Ishikawa (cell line): ENCODE results near the gene FRAT1.

Source experiments
- CEBPB ChIP-seq: IDR thresholded peaks from 2 replicates; pipeline ENCODE4 v1.6.1; 2012
- EGR1 ChIP-seq: IDR thresholded peaks from 2 replicates; pipeline ENCODE4 v1.6.1; 2012
- EP300 ChIP-seq: IDR thresholded peaks from 2 replicates; pipeline ENCODE4 v1.6.1; 2012; ENCODE audit warnings: borderline replicate concordance
- TAF1 ChIP-seq: IDR thresholded peaks from 2 replicates; pipeline ENCODE4 v1.6.1; 2012; ENCODE audit warnings: low read depth, mild to moderate bottlenecking
- TEAD4 ChIP-seq: IDR thresholded peaks from 2 replicates; pipeline ENCODE4 v1.6.1; 2012
- YY1 ChIP-seq: IDR thresholded peaks from 2 replicates; pipeline ENCODE4 v1.6.1; 2012; ENCODE audit warnings: low read depth
- ZBTB7A ChIP-seq: IDR thresholded peaks from 2 replicates; pipeline ENCODE4 v1.6.1; 2012; ENCODE audit warnings: low read depth
- TF ChIP-seq, protein P1 (sequence below): IDR thresholded peaks from 2 replicates; pipeline ENCODE4 v1.6.1; 2012; ENCODE audit warnings: low read depth, mild to moderate bottlenecking
- TF ChIP-seq, protein P2 (sequence below): IDR thresholded peaks from 2 replicates; pipeline ENCODE4 v1.6.1; 2012

- TF ChIP-seq EGR1 = no peak
- TF ChIP-seq CEBPB = no peak
- TF ChIP-seq, protein P1, sequence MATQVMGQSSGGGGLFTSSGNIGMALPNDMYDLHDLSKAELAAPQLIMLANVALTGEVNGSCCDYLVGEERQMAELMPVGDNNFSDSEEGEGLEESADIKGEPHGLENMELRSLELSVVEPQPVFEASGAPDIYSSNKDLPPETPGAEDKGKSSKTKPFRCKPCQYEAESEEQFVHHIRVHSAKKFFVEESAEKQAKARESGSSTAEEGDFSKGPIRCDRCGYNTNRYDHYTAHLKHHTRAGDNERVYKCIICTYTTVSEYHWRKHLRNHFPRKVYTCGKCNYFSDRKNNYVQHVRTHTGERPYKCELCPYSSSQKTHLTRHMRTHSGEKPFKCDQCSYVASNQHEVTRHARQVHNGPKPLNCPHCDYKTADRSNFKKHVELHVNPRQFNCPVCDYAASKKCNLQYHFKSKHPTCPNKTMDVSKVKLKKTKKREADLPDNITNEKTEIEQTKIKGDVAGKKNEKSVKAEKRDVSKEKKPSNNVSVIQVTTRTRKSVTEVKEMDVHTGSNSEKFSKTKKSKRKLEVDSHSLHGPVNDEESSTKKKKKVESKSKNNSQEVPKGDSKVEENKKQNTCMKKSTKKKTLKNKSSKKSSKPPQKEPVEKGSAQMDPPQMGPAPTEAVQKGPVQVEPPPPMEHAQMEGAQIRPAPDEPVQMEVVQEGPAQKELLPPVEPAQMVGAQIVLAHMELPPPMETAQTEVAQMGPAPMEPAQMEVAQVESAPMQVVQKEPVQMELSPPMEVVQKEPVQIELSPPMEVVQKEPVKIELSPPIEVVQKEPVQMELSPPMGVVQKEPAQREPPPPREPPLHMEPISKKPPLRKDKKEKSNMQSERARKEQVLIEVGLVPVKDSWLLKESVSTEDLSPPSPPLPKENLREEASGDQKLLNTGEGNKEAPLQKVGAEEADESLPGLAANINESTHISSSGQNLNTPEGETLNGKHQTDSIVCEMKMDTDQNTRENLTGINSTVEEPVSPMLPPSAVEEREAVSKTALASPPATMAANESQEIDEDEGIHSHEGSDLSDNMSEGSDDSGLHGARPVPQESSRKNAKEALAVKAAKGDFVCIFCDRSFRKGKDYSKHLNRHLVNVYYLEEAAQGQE = no peak
- no peak for TF ChIP-seq YY1
- no peak for TF ChIP-seq EP300
- TF ChIP-seq ZBTB7A = no peak
- TF ChIP-seq, protein P2, sequence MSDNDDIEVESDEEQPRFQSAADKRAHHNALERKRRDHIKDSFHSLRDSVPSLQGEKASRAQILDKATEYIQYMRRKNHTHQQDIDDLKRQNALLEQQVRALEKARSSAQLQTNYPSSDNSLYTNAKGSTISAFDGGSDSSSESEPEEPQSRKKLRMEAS = no peak
- no peak for TF ChIP-seq TAF1
- TF ChIP-seq TEAD4 = no peak
These were observed 8.6 kb downstream of the FRAT1 start for GRCh38 chr10:97327348-97328294.
